Thymus (tissue), 11 donors: ENCODE results near the gene KCNK4. TPM values are rescaled to one million over a fixed set of nuclear protein-coding genes. Genes with fewer than 3 reads are reported as not detected.
A peak's percentile ranks its signal among the peaks of the same experiment; 100 is the strongest.

Experiments
- DNase-seq, 9 donors: peaks; one replicate each; pipeline ENCODE4 v3.0.0-alpha.2; 2013; ENCODE audit warnings: low spot score in 9 of 9, low read depth in 6 of 9, missing footprints in 1 of 9
- H3K27ac ChIP-seq, 2 donors: one replicate each; pipeline ENCODE4 v1.5.1; 2013; ENCODE audit warnings: control low read depth in 1 of 2, low read depth in 1 of 2, low read length in 1 of 2, mild to moderate bottlenecking in 1 of 2, moderate library complexity in 1 of 2
- H3K27me3 ChIP-seq, 2 donors: one replicate each; pipeline ENCODE4 v1.5.1; 2013; ENCODE audit warnings: low read length in 1 of 2; ENCODE audit not compliant: control insufficient read depth in 2 of 2, insufficient read depth in 1 of 2
- H3K36me3 ChIP-seq, 2 donors: one replicate each; pipeline ENCODE4 v1.5.1; 2013; ENCODE audit warnings: low read length in 1 of 2, mild to moderate bottlenecking in 1 of 2, moderate library complexity in 1 of 2; ENCODE audit not compliant: control insufficient read depth in 2 of 2, insufficient read depth in 2 of 2
- H3K4me1 ChIP-seq, 2 donors: one replicate each; pipeline ENCODE4 v1.5.1; 2013; ENCODE audit warnings: low read length in 2 of 2; ENCODE audit not compliant: control insufficient read depth in 2 of 2, insufficient read depth in 2 of 2
- H3K4me3 ChIP-seq, 2 donors: one replicate each; pipeline ENCODE4 v1.5.1; 2013; ENCODE audit warnings: low read length in 2 of 2, control low read depth in 1 of 2, mild to moderate bottlenecking in 1 of 2
- H3K9me3 ChIP-seq, 2 donors: one replicate each; pipeline ENCODE4 v1.5.1; 2013; ENCODE audit warnings: low read length in 1 of 2, mild to moderate bottlenecking in 1 of 2; ENCODE audit not compliant: control insufficient read depth in 2 of 2, insufficient read depth in 1 of 2
- WGBS: extraction: QIAGEN DNeasy Blood & Tissue Kit; methylation state at CpG from one replicate; pipeline ENCODE4 v1.1.7; 2013; 5-methylcytosine and 5-hydroxymethylcytosine counted together
- polyA plus RNA-seq: library from polyadenylated mRNA; stranded (reverse); fragments of 200-250 nt; gene quantifications from one replicate; pipeline ENCODE4 v1.2.3, GENCODE V29; 2013
- total RNA-seq: library from RNA; stranded (reverse); fragments of 120-200 nt; gene quantifications from one replicate; pipeline ENCODE4 v1.2.4, GENCODE V29; 2013
- donor health status: healthy.

The KCNK4 gene
- total and polyA plus RNA-seq, 2 donors = not detected

- Histone ChIP-seq H3K27me3 (no peaks in the 10 kb centered on the region), H3K4me1 (peaks cover 24 to 49% of the 10 kb centered on the region in 2 donors), H3K27ac (peak overlapping the region; percentile 15 to 67), H3K36me3 (peaks cover 31 to 37% of the 10 kb centered on the region in 2 donors), H3K9me3 (peaks cover 0 to 6% of the 10 kb centered on the region in 2 donors), H3K4me3 (peak overlapping the region; percentile 22 to 37)
- peak in 7 of 9 donors; percentile 71 to 92 (median 85) for DNase-seq
- 43% methylated on average over 55 of the region's 55 CpGs for WGBS
These were observed 51.0 kb downstream of the KCNK4 start for GRCh38 chr11:64341851-64342791.

GRCh38 chr11:64342869-64343745, 52.0 kb downstream of the KCNK4 start:
- WGBS = 85% methylated on average over 29 of the region's 29 CpGs
- H3K4me1 ChIP-seq = peaks cover 24 to 49% of the 10 kb centered on the region in 2 donors
- no peak for DNase-seq

GRCh38 chr11:64343767-64344559, 52.9 kb downstream of the KCNK4 start:
- 97% methylated on average over 18 of the region's 18 CpGs for WGBS
- H3K4me1 ChIP-seq = peaks cover 24 to 43% of the 10 kb centered on the region in 2 donors
- no peak for DNase-seq

More at GRCh38 chr11:64342869-64343745, 52.0 kb downstream of the KCNK4 start:
- Histone ChIP-seq H3K27ac (no peak overlapping the region), H3K36me3 (peaks cover 31 to 32% of the 10 kb centered on the region in 2 donors), H3K27me3 (no peaks in the 10 kb centered on the region), H3K9me3 (peaks cover 0 to 3% of the 10 kb centered on the region in 2 donors), H3K4me3 (peak overlapping the region in 1 of 2 donors; percentile 37)

GRCh38 chr11:64344787-64345186, 53.7 kb downstream of the KCNK4 start:
- no peaks in the 10 kb centered on the region for H3K27me3 ChIP-seq
- peaks cover 17 to 35% of the 10 kb centered on the region in 2 donors for H3K4me1 ChIP-seq
- no peak overlapping the region for H3K27ac ChIP-seq
- H3K9me3 ChIP-seq = peaks cover 0 to 3% of the 10 kb centered on the region in 2 donors
- peaks cover 38% of the 10 kb centered on the region in 2 donors for H3K36me3 ChIP-seq
- DNase-seq = no peak
- 98% methylated on average over 28 of the region's 28 CpGs for WGBS
- H3K4me3 ChIP-seq = no peak overlapping the region

More at GRCh38 chr11:64343767-64344559, 52.9 kb downstream of the KCNK4 start:
- H3K4me3 ChIP-seq = no peak overlapping the region
- peaks cover 0 to 3% of the 10 kb centered on the region in 2 donors for H3K9me3 ChIP-seq
- H3K27me3 ChIP-seq = no peaks in the 10 kb centered on the region
- H3K36me3 ChIP-seq = peaks cover 34 to 35% of the 10 kb centered on the region in 2 donors
- no peak overlapping the region for H3K27ac ChIP-seq

- DNase-seq = no peak
- no peaks in the 10 kb centered on the region for H3K27me3 ChIP-seq
- H3K4me1 ChIP-seq = peaks cover 6 to 9% of the 10 kb centered on the region in 2 donors
- WGBS = 96% methylated on average over 12 of the region's 12 CpGs
- no peak overlapping the region for H3K4me3 ChIP-seq
- peaks cover 41 to 62% of the 10 kb centered on the region in 2 donors for H3K36me3 ChIP-seq
- no peaks in the 10 kb centered on the region for H3K9me3 ChIP-seq
- H3K27ac ChIP-seq = no peak overlapping the region
These were observed 56.2 kb downstream of the KCNK4 start for GRCh38 chr11:64347193-64347867.

- Histone ChIP-seq H3K4me1 (no peaks in the 10 kb centered on the region), H3K27me3 (no peaks in the 10 kb centered on the region), H3K36me3 (peaks cover 36 to 65% of the 10 kb centered on the region in 2 donors), H3K27ac (no peak overlapping the region), H3K9me3 (no peaks in the 10 kb centered on the region), H3K4me3 (no peak overlapping the region)
- WGBS = 95% methylated on average over 14 of the region's 14 CpGs
- no peak for DNase-seq
These were observed 57.4 kb downstream of the KCNK4 start for GRCh38 chr11:64348383-64349024.

- H3K27ac ChIP-seq = no peak overlapping the region
- no peaks in the 10 kb centered on the region for H3K27me3 ChIP-seq
- H3K4me3 ChIP-seq = no peak overlapping the region
- no peaks in the 10 kb centered on the region for H3K9me3 ChIP-seq
- H3K36me3 ChIP-seq = peaks cover 34 to 64% of the 10 kb centered on the region in 2 donors
- 96% methylated on average over 7 of the region's 7 CpGs for WGBS
- no peaks in the 10 kb centered on the region for H3K4me1 ChIP-seq
- DNase-seq = no peak
These were observed 57.9 kb downstream of the KCNK4 start for GRCh38 chr11:64349025-64349387.

- H3K4me3 ChIP-seq = no peak overlapping the region
- no peaks in the 10 kb centered on the region for H3K9me3 ChIP-seq
- WGBS = 93% methylated on average over 11 of the region's 11 CpGs
- DNase-seq = no peak
- H3K27ac ChIP-seq = no peak overlapping the region
- H3K36me3 ChIP-seq = peaks cover 30 to 64% of the 10 kb centered on the region in 2 donors
- no peaks in the 10 kb centered on the region for H3K4me1 ChIP-seq
- no peaks in the 10 kb centered on the region for H3K27me3 ChIP-seq
These were observed 58.3 kb downstream of the KCNK4 start for GRCh38 chr11:64349404-64349803.
